NCI-H460 (cell line): ENCODE measurements around the gene ADCYAP1R1. TPM values are rescaled to one million over a fixed set of nuclear protein-coding genes. Genes with fewer than 3 reads are reported as not detected.

ENCODE experiments used
- DNase-seq: peaks from one replicate; pipeline ENCODE4 v3.0.0-alpha.2; 2016; ENCODE audit warnings: low read depth; ENCODE audit errors: extremely low read depth
- polyA plus RNA-seq: library from polyadenylated mRNA; depleted of rRNA; stranded (reverse); fragments of >200 nt; gene quantifications from 2 replicates; pipeline ENCODE4 v1.2.3, GENCODE V29; 2014; cell fraction: nucleus; rRNA removed
- total RNA-seq: library from RNA; depleted of rRNA; stranded (reverse); fragments of >200 nt; shearing (Covaris generic); gene quantifications from 2 replicates; pipeline ENCODE4 v1.2.3, GENCODE V29; 2014; rRNA removed

ADCYAP1R1 gene
- total RNA-seq = not detected in 2 replicates
- polyA plus RNA-seq = not detected in 2 replicates

DNA sequence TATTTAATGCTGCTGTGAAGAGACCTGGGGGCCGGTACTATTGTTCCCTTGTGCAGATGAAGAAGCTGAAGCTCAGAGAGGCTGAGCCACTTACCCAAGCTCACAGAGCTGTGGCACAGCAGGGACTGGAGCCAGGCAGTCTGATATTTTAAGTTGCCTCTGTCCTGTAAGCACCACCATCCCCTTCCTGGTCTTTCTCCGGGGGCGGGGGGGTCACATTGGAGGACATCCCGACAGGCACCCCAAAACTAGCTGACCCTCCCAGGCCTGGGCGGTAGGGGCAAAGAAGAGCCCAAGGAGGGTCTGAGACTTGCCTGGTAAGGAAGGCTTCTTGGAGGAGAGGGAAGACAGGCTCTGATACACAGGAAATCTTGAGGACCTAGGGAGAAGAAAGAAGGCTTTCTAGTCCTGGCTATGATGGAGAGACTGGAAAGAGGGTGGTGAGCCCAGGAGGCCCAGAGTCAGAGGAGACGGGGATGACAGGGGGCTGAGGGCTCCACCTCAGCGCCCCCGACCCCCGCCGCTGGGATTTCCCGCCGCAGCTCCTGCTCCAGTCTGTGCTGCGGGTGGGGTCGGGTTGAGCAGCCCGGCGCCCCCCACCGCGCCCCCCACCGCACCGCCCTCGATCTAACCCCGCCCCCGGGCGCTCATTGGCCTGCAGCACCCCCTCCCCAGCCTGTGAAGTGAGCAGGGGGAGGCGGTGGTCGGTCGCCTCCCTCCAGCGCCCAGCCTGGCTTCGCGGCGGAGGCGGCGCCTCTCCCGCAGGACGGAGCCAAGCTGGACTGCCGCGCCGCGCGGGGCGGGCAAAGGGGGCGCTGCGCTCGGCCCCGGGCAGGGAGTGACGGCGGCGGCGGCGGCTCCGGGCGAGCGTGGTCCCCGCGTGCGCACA lies at the start of gene ADCYAP1R1:
TSS of gene ADCYAP1R1 (plus strand) at position 711 of the 889 bp plus-strand sequence. CDS start 10,957 bp downstream, outside the sequence.
- no peak for DNase-seq

DNA sequence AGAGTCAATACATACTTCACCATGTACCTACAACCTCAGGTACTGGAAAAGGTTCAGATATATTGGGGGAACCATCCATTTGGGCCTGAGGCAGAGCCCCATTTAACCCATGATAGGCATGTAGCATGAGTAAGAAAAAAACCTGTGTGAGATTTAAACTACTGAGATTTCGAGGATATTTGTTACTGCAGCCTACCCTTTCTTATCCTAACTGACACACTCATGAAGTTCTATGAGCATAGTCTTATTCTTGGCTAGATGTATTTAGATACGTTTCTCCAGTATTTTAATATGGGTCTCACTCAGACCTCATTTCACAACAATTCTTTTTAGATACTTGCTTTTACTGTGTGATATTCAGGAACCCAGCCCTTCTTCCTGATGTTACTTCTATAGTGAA lies 49.0 kb upstream of the ADCYAP1R1 start:
- DNase-seq = no peak

DNA sequence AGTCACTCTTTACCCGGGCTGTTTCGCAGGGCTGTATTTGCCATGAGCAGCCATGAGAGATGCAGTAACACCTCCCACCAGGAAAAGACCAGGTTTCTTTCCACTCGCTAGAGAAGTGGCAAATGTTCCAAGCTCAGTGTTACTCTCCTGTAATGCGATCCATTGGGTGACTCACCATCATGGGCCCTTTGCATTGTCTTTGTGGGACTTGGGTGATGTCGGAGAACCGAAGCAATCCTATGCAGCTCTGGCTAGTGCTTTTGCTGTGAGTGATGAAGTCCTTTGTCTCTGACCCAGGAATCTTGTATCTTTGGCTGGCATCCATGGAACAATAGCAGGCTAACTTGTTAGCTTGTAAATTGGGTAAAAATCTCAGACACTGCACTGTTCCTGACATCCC lies 48.4 kb upstream of the ADCYAP1R1 start:
- DNase-seq = no peak

DNA sequence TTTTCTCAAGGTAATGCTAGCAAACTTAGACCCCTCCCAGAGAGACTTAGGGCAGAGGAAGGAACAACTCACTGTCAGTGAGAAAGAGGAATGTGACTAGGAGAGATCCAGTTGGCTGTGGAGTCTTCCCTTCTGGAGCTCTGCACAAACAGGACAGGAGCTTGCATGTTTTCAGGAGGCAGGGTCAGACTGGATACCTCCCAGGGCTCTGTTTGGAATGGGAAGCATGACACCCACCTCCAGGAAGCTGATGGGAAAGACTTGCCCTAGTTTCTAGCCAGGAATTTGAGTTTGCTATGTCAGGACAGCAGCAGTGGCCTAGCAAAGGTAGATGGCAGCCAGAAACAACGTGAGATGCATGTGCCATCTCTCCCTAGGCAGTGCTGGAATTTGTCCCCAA lies 47.7 kb upstream of the ADCYAP1R1 start:
- DNase-seq = no peak

DNA sequence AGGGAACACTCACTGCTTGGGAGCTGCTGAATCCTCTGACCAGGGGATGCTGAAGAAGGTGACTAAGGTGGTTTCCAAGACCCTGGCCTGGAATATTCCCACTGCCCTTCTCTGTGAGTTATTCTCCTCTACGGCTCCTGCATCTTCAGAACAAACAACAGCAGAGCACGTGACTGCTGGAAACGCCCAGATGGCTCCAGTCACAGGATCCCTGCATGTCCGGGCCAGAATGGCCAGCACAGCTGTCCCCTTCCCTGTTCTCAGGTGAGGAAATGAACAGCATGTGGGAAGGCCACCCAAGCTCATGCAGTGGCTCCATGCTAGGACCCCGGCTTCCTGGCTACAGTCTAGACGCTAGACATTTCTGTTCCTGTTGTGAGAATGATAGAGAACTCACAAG lies 45.3 kb upstream of the ADCYAP1R1 start:
- no peak for DNase-seq

DNA sequence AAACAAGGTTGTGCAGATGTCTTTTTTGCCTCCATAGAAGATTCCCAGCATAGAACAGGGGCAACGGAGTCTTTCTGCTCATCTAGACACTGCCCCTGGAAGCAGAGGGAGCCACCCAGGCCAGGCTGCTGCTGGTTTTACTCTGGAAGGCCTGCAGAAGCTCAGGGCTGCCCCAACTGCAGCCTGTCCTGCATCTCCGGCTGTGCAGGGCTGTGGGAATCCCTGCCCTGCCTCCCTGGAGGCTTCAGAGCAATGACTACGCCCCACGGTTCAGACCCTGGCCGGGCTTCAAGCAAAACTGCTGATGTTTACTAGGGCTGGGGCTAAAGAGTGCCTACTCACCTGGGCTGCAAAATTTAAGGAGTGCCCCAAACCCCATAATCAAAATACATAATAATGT lies 44.5 kb upstream of the ADCYAP1R1 start:
- DNase-seq = no peak

DNA sequence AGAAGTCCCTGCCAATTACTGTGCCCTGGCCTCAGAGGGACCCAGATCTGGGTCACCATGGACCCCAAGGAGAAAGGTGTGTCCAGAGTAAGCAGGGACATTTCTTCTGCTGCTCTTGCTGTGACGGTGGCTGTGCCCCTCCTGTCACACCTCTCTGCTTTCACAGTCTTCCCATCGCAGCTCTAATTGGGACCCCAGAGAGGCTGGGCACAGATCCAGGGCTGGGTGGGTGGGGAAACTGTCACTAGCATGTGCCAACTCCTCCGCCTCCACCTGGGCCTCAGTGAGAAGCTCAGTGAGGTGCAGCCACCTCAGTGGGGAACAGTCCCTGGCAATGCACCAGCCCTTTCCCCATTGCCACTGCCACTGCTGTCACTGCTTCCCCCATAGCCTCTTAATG lies 37.3 kb upstream of the ADCYAP1R1 start:
- no peak for DNase-seq

DNA sequence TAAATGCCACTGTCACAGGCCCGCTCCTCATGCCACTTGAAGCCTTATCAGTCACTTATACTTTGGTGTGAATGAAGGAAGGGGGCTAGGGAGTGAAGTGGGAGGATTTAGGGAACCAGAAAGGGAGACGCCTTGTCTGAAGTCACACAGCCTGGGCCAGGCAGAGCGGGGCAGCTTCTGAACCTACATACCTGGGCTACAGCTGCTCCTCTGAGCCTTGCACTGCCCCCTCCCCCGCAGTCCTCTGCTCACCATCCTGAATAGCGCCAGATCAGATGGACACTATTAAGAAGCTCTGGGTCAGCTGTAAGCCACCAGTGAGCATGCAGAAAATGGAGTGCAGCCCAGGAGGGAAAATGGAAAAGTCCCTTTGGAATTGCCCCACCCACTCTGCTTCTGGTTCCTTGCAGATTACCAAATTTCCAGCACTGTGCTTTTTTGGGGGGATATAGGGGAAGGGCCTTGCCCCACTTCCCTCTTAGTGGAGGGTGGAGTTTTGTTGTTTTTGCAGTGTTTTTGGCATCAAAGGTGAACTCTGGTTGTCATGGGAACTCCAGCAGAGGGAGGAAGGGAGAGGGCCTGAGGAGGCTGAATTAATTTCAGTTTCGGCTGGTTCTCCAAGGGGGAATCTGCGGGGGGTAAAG lies 35.0 kb upstream of the ADCYAP1R1 start:
- DNase-seq = no peak

DNA sequence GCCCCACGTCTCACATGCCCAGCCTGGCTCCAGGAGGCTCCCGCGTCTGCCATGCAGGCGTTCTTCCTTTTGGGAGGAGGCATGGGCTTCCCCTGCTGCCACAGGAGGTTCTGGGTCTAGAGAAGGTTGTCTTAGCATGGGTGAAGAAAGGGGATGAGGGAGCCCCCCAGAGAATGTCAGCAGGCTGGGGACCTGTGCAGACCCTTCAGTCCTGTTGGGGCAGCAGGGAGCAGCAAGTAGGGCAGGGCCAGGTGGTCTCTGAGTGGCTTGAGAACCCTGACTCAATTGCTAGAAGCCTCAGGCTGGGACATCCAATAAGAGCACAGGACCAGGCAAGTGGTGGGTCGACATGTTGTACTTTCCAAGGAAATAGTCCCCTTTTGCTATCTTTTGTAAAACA lies 34.4 kb upstream of the ADCYAP1R1 start:
- DNase-seq = no peak

DNA sequence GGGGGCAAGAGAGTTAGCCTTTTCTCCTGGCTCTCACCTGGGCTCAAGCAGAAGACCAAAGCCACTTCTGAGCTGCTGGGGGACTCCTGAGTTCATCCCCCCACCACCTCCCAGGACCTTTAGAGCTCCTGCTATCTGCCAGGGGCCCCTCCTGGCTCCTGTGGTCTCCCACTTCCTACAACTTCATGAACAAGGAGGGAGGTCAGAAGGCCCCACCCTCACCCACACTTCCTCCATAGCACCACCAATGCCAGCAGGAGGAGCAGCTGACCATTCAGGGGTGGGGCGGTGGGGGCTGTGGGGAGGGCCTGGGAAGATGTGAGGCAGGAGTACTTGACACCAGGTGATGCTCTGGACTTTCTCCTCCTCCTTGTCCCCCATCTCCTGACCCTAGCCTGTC lies 32.6 kb upstream of the ADCYAP1R1 start:
- DNase-seq = no peak

DNA sequence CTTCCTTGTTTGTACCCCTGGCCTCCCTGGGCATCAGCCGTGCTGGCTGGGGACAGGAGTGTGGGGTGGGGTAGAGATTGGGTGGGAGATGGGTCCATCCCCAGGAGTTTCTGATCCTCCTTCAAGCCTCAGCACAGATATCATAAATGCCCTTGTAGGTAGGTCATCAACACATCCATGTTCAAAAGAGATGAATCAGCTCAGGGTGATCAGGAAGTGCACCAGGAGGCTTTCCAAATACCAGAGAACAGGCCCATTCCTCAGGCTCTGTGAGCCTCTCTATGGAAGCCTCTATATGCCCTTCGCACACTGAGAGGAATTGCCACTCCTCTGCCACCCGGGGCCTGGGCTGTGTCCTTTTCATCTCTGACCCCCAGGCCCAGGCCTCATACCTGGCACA lies 31.9 kb upstream of the ADCYAP1R1 start:
- no peak for DNase-seq

DNA sequence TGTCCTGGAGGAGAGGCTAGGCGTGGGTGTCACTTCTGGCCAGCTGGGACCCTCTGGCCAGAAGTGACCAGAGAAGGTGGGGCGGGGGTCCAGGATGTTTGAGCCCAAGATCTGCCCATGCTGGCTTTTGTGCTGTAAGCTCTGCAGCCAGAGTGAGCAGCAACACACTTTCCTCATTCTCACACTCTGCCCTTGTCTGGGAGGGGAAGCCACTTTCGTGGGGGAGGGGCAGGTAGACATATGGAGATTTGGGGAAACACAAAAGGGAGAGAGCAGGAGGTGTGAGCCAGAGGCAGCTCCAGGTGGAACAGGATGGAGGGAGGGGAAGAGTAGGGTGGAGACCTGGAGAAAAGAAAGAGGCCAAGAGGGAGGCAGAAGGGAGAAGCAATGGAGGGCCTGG lies 31.5 kb upstream of the ADCYAP1R1 start:
- DNase-seq = no peak

DNA sequence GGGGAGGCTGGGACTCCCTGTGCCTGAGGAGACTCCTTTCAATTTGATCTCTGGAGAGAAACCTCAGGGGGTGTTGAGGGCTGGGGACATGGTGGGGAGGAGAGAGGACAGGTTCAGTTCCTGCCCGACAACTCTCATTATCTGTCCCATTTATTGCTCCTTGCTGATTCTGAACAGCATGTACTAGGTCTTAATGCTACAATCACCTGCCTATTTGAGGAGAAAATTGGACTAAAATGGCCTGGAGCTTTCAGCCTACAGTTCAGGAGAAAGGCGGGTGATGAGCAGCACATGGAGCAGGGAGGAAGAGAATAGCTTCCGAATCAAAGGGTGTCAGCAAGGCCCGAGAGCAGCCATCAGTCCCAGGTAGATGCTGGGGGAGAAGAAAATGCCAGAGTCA lies 30.0 kb upstream of the ADCYAP1R1 start:
- DNase-seq = no peak

DNA sequence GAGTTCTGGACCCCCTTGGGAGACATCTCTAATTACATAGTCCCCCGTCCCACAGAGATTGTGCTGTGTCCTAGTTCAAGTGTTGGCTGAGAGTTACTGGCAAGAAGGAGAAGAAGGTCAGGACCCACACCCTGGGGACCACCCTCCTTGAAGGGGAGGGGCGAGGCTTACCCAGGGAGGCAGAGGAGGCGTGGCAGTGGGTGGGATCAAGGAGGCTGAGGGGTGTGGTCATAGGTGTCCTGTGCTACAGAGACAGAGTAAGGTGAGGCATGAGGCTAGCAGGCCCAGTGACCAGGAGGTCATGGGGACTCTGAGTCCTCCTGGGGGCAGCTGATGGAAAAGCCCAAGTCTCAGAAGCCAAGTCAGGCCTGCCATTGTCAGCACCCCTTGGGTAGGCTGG lies 29.4 kb upstream of the ADCYAP1R1 start:
- DNase-seq = no peak

DNA sequence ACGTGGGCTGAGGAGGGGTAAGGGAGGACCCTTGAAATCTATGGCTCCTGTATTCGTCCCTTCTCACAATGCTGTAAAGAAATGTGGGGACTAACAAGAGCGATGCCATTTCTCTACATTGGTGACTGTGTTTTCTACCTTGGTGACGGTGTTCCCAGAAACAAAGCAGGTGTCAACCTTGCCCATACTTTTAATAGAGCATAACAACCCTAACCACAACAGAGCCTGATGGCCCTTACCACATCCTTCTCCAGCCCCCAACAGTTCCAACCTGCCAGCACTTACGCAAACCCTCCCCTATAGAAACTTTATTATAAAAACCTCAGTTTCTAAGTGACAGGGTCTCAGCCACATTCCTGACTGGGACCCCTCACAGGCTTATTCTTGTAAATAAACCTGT lies 28.2 kb upstream of the ADCYAP1R1 start:
- no peak for DNase-seq

DNA sequence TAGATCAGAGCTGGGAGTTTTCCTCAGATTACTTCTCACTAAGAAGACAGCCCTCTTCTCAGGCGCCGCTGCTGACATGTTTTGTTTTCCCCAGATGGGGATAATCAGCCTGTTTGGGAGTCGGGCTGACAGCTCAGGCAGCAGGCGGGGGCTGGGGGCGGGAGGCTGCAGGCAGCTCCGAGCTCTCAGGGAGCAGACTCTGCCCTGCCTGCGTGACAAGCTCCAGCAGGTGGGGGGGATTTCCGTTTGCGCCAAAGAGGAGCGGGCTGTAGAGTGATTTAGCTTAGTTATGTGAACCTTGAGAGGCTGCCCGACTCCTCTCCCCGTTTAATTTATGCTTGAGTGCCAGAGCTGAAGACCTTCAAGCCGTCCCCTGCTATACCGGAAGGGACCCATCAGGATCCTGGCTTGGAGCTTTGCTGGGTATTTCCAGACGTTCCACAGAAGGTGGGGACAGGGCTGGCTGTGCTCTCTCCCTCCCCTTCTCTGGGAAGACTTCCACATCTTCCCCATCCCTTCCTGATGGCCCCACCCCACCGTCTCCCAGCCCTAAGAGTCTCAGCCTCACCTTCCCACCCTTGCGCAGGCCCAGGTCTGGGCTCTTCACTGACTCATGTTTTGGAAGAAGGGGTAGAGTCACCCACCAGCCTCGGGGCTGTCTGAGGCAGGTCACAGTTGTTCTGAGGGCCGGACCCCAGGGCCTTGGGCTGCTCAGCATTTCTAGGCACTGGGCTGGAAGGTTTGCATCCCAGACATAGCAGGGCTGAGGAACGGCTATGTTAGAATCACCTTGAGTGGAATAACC lies 24.7 kb upstream of the ADCYAP1R1 start:
- DNase-seq = no peak

DNA sequence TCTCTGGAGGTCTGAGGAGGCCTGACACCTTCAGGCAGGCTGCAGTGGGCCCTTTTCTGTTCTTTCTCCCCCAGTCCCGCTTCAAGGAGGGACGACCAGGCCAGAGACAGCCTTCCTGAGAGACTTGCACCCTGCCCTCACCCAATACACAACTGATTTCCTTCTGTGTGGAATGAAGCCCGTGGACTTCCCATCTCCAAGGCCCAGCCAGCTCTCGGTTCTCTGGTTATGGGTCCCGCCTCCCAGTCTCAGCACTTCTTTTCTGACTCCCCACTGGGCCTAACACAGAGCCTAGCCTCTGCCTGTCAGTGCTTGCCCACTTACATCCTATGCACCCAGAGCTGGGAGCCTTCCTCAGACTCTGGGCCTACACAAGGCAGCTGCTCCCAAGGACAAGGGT lies 24.1 kb upstream of the ADCYAP1R1 start:
- no peak for DNase-seq

DNA sequence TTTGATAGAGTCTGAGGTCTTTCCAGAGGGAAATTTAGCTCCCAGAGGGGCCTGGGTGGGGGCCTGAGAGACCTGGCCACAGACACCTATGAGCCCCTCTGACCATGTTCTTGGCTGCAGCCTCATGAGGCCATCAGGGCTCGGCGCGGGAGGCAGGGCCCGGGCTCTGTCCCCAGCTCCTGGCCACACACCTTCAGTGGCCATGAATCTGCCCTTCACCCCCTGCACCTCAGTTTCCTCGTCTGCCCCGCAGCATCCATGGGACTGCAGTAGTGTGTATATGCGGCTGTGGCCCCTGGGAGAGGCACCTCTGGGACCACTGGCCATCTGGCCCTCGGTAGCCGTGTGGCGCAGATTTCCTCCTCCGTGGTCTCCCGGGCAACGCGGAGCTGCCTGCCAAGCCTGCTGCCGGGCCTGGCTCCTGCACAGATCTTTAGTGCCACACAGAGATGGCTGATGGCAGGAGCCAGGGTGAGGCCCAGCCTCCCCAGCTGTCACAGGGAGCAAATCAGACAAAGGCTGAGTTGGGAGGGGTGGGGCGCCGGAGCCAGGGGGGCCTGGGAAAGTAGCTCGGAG lies 23.6 kb upstream of the ADCYAP1R1 start:
- no peak for DNase-seq

DNA sequence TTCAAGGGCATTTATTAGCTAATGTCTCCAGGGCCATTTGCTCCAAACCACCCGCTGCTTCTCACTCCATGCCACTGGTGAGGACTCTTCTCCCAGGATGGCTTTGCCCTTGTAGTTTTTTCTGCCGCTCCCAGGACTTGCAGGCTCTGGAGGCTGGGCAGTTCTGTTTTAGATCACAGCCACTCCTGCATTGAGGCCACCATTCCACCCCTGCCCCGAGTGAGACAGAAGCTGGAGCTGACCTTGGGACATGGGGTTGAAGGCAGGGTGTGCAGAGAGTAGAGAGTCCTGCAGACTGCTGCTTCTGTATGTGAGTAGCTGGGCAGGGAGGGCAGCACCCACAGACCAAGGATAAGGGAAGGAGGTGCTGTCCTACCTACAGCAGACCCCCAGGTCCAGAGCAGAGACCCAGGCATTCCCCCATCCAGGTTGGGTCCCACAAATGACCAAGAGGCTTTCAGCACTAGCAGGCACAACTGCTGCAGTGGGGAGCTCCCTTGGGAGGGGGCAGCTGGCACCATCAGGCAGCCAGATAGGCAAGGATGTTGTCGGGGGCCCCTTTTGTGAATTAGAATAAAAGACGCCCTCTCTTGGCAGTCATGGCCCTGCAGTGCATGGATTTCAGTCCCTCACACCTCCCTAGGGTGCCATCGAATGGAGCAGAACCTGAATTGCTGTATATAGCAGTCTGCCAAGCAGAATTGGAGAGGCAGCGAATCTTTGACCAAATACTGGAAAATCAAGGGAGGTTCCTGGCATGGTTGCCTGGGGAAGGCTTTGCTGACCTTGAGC lies 22.7 kb upstream of the ADCYAP1R1 start:
- no peak for DNase-seq

DNA sequence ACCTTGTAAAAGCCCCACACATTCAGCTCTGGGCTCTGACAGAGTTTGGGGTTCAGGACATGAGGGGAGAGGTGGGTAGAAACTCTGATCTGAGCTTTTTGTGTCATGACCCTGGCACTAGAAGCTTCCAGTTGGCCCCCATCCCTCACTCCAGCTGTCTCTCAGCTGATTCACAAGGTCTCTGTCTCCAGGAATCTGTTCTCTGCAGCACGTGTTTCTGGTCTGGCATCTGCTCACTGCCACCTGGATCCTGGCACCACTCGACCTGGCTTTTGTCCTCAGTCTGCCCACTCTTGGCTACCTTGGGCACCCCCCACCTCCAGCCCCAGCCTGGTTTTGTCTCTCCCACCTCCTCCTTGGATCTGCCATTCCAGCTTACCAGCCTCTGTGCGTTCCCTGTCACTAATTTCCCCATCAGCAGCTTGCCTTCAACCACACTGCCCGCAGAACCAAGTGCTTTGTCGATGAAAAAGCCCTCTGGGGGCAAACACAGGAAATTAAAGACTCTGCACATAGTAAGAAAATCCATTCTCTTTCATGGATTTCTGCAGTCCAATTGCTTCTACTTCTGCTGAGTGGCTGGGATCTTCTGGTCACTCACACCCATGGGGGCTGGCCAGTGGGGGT lies 18.3 kb upstream of the ADCYAP1R1 start:
- no peak for DNase-seq
